ENCODE measurements around the gene RHOF.

DNA sequence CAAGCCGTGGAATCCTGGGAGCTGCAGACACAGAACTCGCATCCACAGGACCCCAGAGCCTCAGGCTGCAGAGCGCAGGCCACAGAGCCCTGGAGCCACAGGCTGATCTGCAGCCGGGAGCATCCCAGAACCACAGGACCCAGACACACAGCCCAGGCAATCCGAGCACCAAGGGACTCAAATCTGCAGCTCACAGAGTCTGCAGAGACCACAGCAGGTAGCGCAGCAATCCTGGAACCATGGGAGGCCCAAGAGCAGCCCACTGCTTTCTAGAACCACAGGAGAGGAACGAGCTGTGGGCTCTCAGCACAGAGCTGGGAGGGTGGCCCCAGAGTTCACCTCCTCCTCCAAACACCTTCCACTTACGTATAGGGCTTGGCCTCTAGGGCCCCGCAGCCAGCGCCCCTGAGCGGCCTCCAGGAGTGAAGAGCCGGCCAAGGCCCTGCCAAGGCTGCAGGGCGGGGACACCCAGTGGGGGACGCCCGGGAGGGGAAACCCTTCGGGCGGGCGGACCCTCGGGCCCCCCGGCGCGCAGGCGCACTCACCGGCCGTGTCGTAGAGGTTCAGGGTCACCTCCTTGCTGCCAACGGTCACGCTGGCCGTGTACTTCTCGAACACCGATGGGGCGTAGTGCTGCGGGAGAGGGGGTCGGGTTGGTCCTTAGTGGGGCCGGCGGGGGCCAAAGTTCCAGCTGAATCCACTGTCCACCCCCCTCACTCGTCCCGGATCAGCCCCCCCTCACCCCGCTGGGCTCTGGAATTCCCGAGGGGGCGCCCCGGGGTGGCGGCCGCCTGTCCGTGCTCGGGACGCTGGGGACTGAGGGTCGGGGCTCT is 665 bp downstream of the RHOF start:
- no peak for TF ChIP-seq POLR2A (IDR thresholded peaks at IDR 0.05)
- TF ChIP-seq, protein P1, sequence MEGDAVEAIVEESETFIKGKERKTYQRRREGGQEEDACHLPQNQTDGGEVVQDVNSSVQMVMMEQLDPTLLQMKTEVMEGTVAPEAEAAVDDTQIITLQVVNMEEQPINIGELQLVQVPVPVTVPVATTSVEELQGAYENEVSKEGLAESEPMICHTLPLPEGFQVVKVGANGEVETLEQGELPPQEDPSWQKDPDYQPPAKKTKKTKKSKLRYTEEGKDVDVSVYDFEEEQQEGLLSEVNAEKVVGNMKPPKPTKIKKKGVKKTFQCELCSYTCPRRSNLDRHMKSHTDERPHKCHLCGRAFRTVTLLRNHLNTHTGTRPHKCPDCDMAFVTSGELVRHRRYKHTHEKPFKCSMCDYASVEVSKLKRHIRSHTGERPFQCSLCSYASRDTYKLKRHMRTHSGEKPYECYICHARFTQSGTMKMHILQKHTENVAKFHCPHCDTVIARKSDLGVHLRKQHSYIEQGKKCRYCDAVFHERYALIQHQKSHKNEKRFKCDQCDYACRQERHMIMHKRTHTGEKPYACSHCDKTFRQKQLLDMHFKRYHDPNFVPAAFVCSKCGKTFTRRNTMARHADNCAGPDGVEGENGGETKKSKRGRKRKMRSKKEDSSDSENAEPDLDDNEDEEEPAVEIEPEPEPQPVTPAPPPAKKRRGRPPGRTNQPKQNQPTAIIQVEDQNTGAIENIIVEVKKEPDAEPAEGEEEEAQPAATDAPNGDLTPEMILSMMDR (IDR thresholded peaks at IDR 0.05): no peak
- TF ChIP-seq POLR2AphosphoS5 (IDR thresholded peaks at IDR 0.05): no peak

Measured in prostate gland (tissue), 2 donors.